Measurements from ENCODE around the gene CD40LG. TPM values are rescaled to one million over a fixed set of nuclear protein-coding genes. Genes with fewer than 3 reads are reported as not detected.

CD40LG gene
- total and polyA plus RNA-seq, 2 of the 13 experiments (the other 11 are each of a cell fraction or from before 2014, with no cell fraction given): not detected

DNA sequence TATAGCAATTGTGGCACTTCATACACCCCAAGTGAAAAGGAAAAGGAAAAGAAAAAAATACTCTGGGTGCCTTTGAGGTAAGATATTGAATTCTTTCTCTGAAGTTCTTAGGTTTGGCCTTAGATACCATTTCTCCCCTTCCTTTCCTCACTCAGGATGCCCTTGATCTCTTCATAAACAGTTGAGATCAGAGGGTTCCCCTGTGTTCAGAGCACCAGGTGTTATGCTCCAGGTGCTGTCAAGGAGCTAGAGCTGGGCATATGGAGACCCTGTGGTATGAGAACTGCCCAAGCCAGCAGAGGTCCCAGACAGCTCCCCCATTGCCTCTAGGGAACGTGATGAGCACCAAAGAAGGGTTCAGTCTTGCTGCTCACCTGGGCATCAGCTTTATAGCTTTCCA, 17.1 kb upstream of the CD40LG start:
- BruUV-seq (replicated peaks): no TSS peak
- H3K79me2 ChIP-seq (ENCODE audit: insufficient read depth, low read length): no peaks in the 10 kb centered on the region
- in situ Hi-C loops (cut with HindIII; ENCODE audit: extremely low pct_ligation_motif_present, low pct_unique_long_range_greater_than_20kb): no loop called here
- CTCF ChIA-PET (ENCODE audit: low intra/inter-chr PET ratio, low total read pairs): no interaction called here
- H2AFZ ChIP-seq (ENCODE audit: low read length): no peak overlapping the region
- no peaks in the 10 kb centered on the region for H3K27me3 ChIP-seq (ENCODE audit: control insufficient read depth in 1 of 2, insufficient read depth in 2 of 2, low read length in 2 of 2)
- ATAC-seq: no peak
- H3K4me2 ChIP-seq (ENCODE audit: low read depth, low read length): no peak overlapping the region
- no peaks in the 10 kb centered on the region for H3K4me1 ChIP-seq (ENCODE audit: insufficient read depth, low read length)
- no peak for FAIRE-seq
- POLR2A ChIA-PET: no interaction called here
- no peaks in the 10 kb centered on the region for H3K36me3 ChIP-seq (replicated peaks in 1 of 2; ENCODE audit: control insufficient read depth in 1 of 2, insufficient read depth in 2 of 2, low read length in 2 of 2)
- no peak overlapping the region for H3K27ac ChIP-seq (ENCODE audit: extremely low read length, insufficient read depth, low read length)
- H3K9me3 ChIP-seq (ENCODE audit: low read length): no peaks in the 10 kb centered on the region
- DNase-seq (ENCODE audit: low spot score): no peak
- WGBS (ENCODE audit: low lambda C conversion rate): no CpG with 5 or more reads among the region's 1 CpG
- H4K20me1 ChIP-seq (ENCODE audit: insufficient read depth, low read length): no peaks in the 10 kb centered on the region
- no peak overlapping the region for H3K4me3 ChIP-seq (replicated peaks in 1 of 3; ENCODE audit: insufficient read depth in 1 of 3, low read depth in 2 of 3, low read length in 3 of 3)
- intact Hi-C loops (cut with micrococcal nuclease; ENCODE audit: unreplicated experiment): no loop called here
- H3K9ac ChIP-seq (ENCODE audit: insufficient read depth, low read depth, low read length): no peak overlapping the region
- TF ChIP-seq, protein P1, sequence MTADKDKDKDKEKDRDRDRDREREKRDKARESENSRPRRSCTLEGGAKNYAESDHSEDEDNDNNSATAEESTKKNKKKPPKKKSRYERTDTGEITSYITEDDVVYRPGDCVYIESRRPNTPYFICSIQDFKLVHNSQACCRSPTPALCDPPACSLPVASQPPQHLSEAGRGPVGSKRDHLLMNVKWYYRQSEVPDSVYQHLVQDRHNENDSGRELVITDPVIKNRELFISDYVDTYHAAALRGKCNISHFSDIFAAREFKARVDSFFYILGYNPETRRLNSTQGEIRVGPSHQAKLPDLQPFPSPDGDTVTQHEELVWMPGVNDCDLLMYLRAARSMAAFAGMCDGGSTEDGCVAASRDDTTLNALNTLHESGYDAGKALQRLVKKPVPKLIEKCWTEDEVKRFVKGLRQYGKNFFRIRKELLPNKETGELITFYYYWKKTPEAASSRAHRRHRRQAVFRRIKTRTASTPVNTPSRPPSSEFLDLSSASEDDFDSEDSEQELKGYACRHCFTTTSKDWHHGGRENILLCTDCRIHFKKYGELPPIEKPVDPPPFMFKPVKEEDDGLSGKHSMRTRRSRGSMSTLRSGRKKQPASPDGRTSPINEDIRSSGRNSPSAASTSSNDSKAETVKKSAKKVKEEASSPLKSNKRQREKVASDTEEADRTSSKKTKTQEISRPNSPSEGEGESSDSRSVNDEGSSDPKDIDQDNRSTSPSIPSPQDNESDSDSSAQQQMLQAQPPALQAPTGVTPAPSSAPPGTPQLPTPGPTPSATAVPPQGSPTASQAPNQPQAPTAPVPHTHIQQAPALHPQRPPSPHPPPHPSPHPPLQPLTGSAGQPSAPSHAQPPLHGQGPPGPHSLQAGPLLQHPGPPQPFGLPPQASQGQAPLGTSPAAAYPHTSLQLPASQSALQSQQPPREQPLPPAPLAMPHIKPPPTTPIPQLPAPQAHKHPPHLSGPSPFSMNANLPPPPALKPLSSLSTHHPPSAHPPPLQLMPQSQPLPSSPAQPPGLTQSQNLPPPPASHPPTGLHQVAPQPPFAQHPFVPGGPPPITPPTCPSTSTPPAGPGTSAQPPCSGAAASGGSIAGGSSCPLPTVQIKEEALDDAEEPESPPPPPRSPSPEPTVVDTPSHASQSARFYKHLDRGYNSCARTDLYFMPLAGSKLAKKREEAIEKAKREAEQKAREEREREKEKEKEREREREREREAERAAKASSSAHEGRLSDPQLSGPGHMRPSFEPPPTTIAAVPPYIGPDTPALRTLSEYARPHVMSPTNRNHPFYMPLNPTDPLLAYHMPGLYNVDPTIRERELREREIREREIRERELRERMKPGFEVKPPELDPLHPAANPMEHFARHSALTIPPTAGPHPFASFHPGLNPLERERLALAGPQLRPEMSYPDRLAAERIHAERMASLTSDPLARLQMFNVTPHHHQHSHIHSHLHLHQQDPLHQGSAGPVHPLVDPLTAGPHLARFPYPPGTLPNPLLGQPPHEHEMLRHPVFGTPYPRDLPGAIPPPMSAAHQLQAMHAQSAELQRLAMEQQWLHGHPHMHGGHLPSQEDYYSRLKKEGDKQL (CRISPR knock-in tag; IDR thresholded peaks at IDR 0.05; ENCODE audit: low read depth): no peak
- no peak for TF ChIP-seq TFE3 (CRISPR knock-in tag; IDR thresholded peaks at IDR 0.05)
- no peak for TF ChIP-seq ZHX2 (IDR thresholded peaks at IDR 0.05; ENCODE audit: low read depth)
- no peak for TF ChIP-seq ZHX2 (CRISPR knock-in tag; IDR thresholded peaks at IDR 0.05; ENCODE audit: borderline replicate concordance)
- no peak for TF ChIP-seq FOXO1 (CRISPR knock-in tag; IDR thresholded peaks at IDR 0.05)
- TF ChIP-seq, protein P2, sequence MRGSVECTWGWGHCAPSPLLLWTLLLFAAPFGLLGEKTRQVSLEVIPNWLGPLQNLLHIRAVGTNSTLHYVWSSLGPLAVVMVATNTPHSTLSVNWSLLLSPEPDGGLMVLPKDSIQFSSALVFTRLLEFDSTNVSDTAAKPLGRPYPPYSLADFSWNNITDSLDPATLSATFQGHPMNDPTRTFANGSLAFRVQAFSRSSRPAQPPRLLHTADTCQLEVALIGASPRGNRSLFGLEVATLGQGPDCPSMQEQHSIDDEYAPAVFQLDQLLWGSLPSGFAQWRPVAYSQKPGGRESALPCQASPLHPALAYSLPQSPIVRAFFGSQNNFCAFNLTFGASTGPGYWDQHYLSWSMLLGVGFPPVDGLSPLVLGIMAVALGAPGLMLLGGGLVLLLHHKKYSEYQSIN (CRISPR knock-in tag; IDR thresholded peaks at IDR 0.05; ENCODE audit: borderline replicate concordance): no peak
- TF ChIP-seq JUND (CRISPR knock-in tag; IDR thresholded peaks at IDR 0.05): no peak
- TF ChIP-seq SNAPC5 (CRISPR knock-in tag; IDR thresholded peaks at IDR 0.05; ENCODE audit: borderline replicate concordance): no peak
- no peak for TF ChIP-seq CENPT (CRISPR knock-in tag; IDR thresholded peaks at IDR 0.05; ENCODE audit: low read depth)
- no peak for TF ChIP-seq FOXP1 (IDR thresholded peaks at IDR 0.05)
- no peak for TF ChIP-seq FOXP1 (CRISPR knock-in tag; IDR thresholded peaks at IDR 0.05)
- TF ChIP-seq ZNF670 (CRISPR knock-in tag; IDR thresholded peaks at IDR 0.05; ENCODE audit: borderline replicate concordance): no peak
